HepG2 (cell line): ENCODE results near the gene SP3. TPM values are rescaled to one million over a fixed set of nuclear protein-coding genes. Genes with fewer than 3 reads are reported as not detected.

ENCODE experiments used
- ATAC-seq: fragments of 200-7000 bp; cut with Tn5 transposase; 3 replicates; pipeline ENCODE4 v1.9.1; 2020; ENCODE audit warnings: mild to moderate bottlenecking, moderate library complexity
- BruUV-seq: library from RNA; stranded (reverse); fragments of 400-500 nt; replicated peaks from 2 replicates; lab custom pipeline; 2021; lab: Mats Ljungman, UMichigan
- CTCF ChIA-PET: fragments of 300-600 bp; formaldehyde crosslinking; extraction: SDS; loops from one replicate; lab custom pipeline; 2021; ENCODE audit warnings: low total read pairs, inconsistent platforms, low intra/inter-chr PET ratio; lab: Yijun Ruan, JAX
- POLR2A ChIA-PET: fragments of 350-600 bp; sonication (Branson Sonifier 250); formaldehyde crosslinking; loops from one replicate; lab custom pipeline; 2020; ENCODE audit warnings: antibody characterized with exemption, inconsistent platforms; lab: Yijun Ruan, JAX
- DNase-seq: peaks from one replicate; pipeline ENCODE4 v3.0.0-alpha.2; 2015; ENCODE audit warnings: low spot score
- FAIRE-seq: peaks from 3 replicates; lab custom pipeline; 2011; peaks lifted over from hg19 to GRCh38; lab: Jason Lieb, UNC
- H2AFZ ChIP-seq: one replicate; pipeline ENCODE4 v1.6.1; 2011; ENCODE audit warnings: low read length, inconsistent platforms
- H3K27ac ChIP-seq: fragments of 300-600 bp; 3 replicates; pipeline ENCODE4 v1.8.0; 2011; ENCODE audit warnings: mixed run types, mild to moderate bottlenecking, mixed read lengths, low read length, inconsistent platforms; ENCODE audit not compliant: insufficient read depth; ENCODE audit errors: extremely low read length
- H3K27me3 ChIP-seq, 2 experiments: fragments of 200-600 bp in 1 of 2; 2 replicates in 1 of 2; 3 replicates in 1 of 2; pipeline versions ENCODE4 v1.6.0 to v1.8.0; 2011; ENCODE audit warnings: low read length in 2 of 2, mild to moderate bottlenecking in 2 of 2, moderate library complexity in 2 of 2, inconsistent platforms in 1 of 2; ENCODE audit not compliant: insufficient read depth in 2 of 2, control insufficient read depth in 1 of 2
- H3K36me3 ChIP-seq, 2 experiments: fragments of 200-600 bp in 1 of 2; replicated peaks in 1 of 2; 2 replicates in 1 of 2; 3 replicates in 1 of 2; pipeline versions ENCODE4 v1.5.1 to v1.8.0; 2011; ENCODE audit warnings: low read length in 2 of 2, inconsistent platforms in 1 of 2; ENCODE audit not compliant: insufficient read depth in 2 of 2, control insufficient read depth in 1 of 2
- H3K4me1 ChIP-seq: 2 replicates; pipeline ENCODE4 v1.5.1; 2012; ENCODE audit warnings: low read length, inconsistent platforms; ENCODE audit not compliant: insufficient read depth
- H3K4me2 ChIP-seq: 2 replicates; pipeline ENCODE4 v1.6.0; 2011; ENCODE audit warnings: low read depth, low read length, inconsistent platforms
- H3K4me3 ChIP-seq, 3 experiments: fragments of 200-600 bp in 1 of 3; sonication (generic), shearing (Covaris generic) in 1 of 3; replicated peaks in 1 of 3; 2 replicates each; pipeline ENCODE4 v1.5.1; 2011 to 2016; ENCODE audit warnings: low read length in 3 of 3, inconsistent platforms in 2 of 3, low read depth in 2 of 3, mild to moderate bottlenecking in 2 of 3, control low read depth in 1 of 3, mixed read lengths in 1 of 3; ENCODE audit not compliant: insufficient read depth in 1 of 3
- H3K79me2 ChIP-seq: one replicate; pipeline ENCODE4 v1.6.1; 2011; ENCODE audit warnings: low read length, inconsistent platforms; ENCODE audit not compliant: insufficient read depth
- H3K9ac ChIP-seq: 2 replicates; pipeline ENCODE4 v1.6.0; 2011; ENCODE audit warnings: mild to moderate bottlenecking, low read depth, low read length, inconsistent platforms; ENCODE audit not compliant: insufficient read depth
- H3K9me3 ChIP-seq: 2 replicates; pipeline ENCODE4 v1.5.1; 2012; ENCODE audit warnings: mild to moderate bottlenecking, low read length
- H4K20me1 ChIP-seq: 2 replicates; pipeline ENCODE4 v1.6.0; 2011; ENCODE audit warnings: inconsistent platforms, mild to moderate bottlenecking, low read length, moderate library complexity; ENCODE audit not compliant: insufficient read depth
- ATF1 ChIP-seq: IDR thresholded peaks from 2 replicates; pipeline ENCODE4 v1.6.1; 2016; ENCODE audit warnings: mild to moderate bottlenecking, control low read depth
- CEBPB ChIP-seq: IDR thresholded peaks from 2 replicates; pipeline ENCODE4 v1.6.1; 2011; ENCODE audit warnings: low read depth, low read length, improper control_type of control experiment, borderline replicate concordance
- CEBPG ChIP-seq: IDR thresholded peaks from 2 replicates; pipeline ENCODE4 v1.6.1; 2016
- EZH2 ChIP-seq: conservative IDR thresholded peaks from 2 replicates; pipeline ENCODE4 v1.6.1; 2012; ENCODE audit warnings: mild to moderate bottlenecking, low read depth, low read length, moderate library complexity
- GABPA ChIP-seq, 2 experiments: IDR thresholded peaks; 2 replicates each; pipeline ENCODE4 v1.6.1; 2011 to 2016; ENCODE audit warnings: low read depth in 2 of 2, low read length in 1 of 2, missing biosample characterization in 1 of 2, missing genetic modification characterization in 1 of 2
- KLF12 ChIP-seq: sonication (generic); formaldehyde crosslinking; IDR thresholded peaks from 2 replicates; pipeline ENCODE4 v1.4.0; 2020; ENCODE audit warnings: missing genetic modification reagents, borderline replicate concordance
- RXRB ChIP-seq: IDR thresholded peaks from 2 replicates; pipeline ENCODE4 v1.6.1; 2016; ENCODE audit warnings: borderline replicate concordance, missing genetic modification reagents, missing compliant biosample characterization
- SALL1 ChIP-seq: sonication (generic); formaldehyde crosslinking; IDR thresholded peaks from 2 replicates; pipeline ENCODE4 v1.8.0; 2022; ENCODE audit warnings: mild to moderate bottlenecking, missing genetic modification reagents
- TBP ChIP-seq: sonication (generic); formaldehyde crosslinking; IDR thresholded peaks from 2 replicates; pipeline ENCODE4 v1.5.0; 2020; ENCODE audit warnings: missing genetic modification reagents
- TFE3 ChIP-seq: IDR thresholded peaks from 2 replicates; pipeline ENCODE4 v1.6.1; 2016
- ZMYM2 ChIP-seq: sonication (generic); formaldehyde crosslinking; IDR thresholded peaks from 2 replicates; pipeline ENCODE4 v1.8.0; 2022; ENCODE audit warnings: mild to moderate bottlenecking, missing genetic modification reagents
- ZNF543 ChIP-seq: sonication (generic); formaldehyde crosslinking; IDR thresholded peaks from 2 replicates; pipeline ENCODE4 v1.4.0; 2020; ENCODE audit warnings: mild to moderate bottlenecking, missing genetic modification reagents
- in situ Hi-C: cut with HindIII; loops from 2 replicates; pipeline ENCODE4 v1.10.0; 2017; ENCODE audit warnings: low pct_unique_long_range_greater_than_20kb; ENCODE audit not compliant: extremely low pct_ligation_motif_present
- intact Hi-C: fragments of 100-400 bp; cut with micrococcal nuclease; formaldehyde crosslinking; loops from one replicate; pipeline ENCODE4 v1.10.0; 2022; ENCODE audit not compliant: unreplicated experiment
- polyA plus RNA-seq, 8 experiments: library from polyadenylated mRNA; depleted of rRNA in 3 of 8; stranded (reverse) in 7 of 8; unstranded in 1 of 8; fragments of >200 nt; fragmentation: Illumina TruSeq in 4 of 8; extraction: Trizol in 4 of 8; gene quantifications; 2 replicates each; pipeline versions ENCODE4 v1.2.1 to v1.2.3, GENCODE V29; 2011 to 2016; ENCODE audit warnings: low read depth in 4 of 8, missing spikeins in 1 of 8, mixed read lengths in 1 of 8; ENCODE audit not compliant: insufficient read depth in 1 of 8
- total RNA-seq, 5 experiments: library from RNA; depleted of rRNA; stranded (reverse); fragments of >200 nt; fragmentation: Illumina TruSeq; extraction: Trizol; gene quantifications; 2 replicates each; pipeline ENCODE4 v1.2.3, GENCODE V29; 2016; ENCODE audit warnings: low read depth in 1 of 5

Gene SP3
- total and polyA plus RNA-seq, 2 of the 13 experiments (the other 11 are each of a cell fraction or from before 2014, with no cell fraction given) = 57.3 to 132 TPM

GRCh38 chr2:173948842-173949241, 16.3 kb downstream of the SP3 start:
- peaks cover 26% of the 10 kb centered on the region; the same call in 1 of the 2 replicates for H3K4me1 ChIP-seq
- no peak for DNase-seq
- ATAC-seq = no peak
- intact Hi-C loops = no loop called here
- peaks cover 43% of the 10 kb centered on the region for H4K20me1 ChIP-seq
- no peak overlapping the region for H3K27ac ChIP-seq
- no peaks in the 10 kb centered on the region for H3K27me3 ChIP-seq
- TF ChIP-seq CEBPB (peak; percentile 68; the same call in 1 of the 2 replicates), ZMYM2 (no peak), KLF12 (CRISPR knock-in tag) (no peak), TFE3 (CRISPR knock-in tag) (no peak), GABPA (IDR thresholded peaks at IDR 0.05; ENCODE audit: low read depth, low read length) (no peak), GABPA (CRISPR knock-in tag; IDR thresholded peaks at IDR 0.05; ENCODE audit: low read depth) (no peak), EZH2 (no peak), SALL1 (no peak), ATF1 (CRISPR knock-in tag) (no peak), RXRB (CRISPR knock-in tag) (no peak), TBP (CRISPR knock-in tag) (no peak), ZNF543 (CRISPR knock-in tag) (no peak), CEBPG (peak; percentile 22; the same call in 1 of the 2 replicates)
- in situ Hi-C loops = no loop called here
- H3K4me3 ChIP-seq = no peak overlapping the region
- FAIRE-seq = no peak
- H3K9me3 ChIP-seq = no peaks in the 10 kb centered on the region
- H3K9ac ChIP-seq = no peak overlapping the region
- H3K36me3 ChIP-seq = peaks cover 3 to 23% of the 10 kb centered on the region in 2 experiments; a peak in 4 of 5 replicates
- H2AFZ ChIP-seq = no peak overlapping the region
- no peak overlapping the region for H3K4me2 ChIP-seq
- ChIA-PET POLR2A (no interaction called here), CTCF (no interaction called here)
- peaks cover 100% of the 10 kb centered on the region for H3K79me2 ChIP-seq
- BruUV-seq = no TSS peak
